HCT116 (cell line): ENCODE results near the gene TRABD. TPM values are rescaled to one million over a fixed set of nuclear protein-coding genes. Genes with fewer than 3 reads are reported as not detected.

Experiments used
- ATAC-seq: fragments of 200-7000 bp; cut with Tn5 transposase; 2 replicates; pipeline ENCODE4 v1.9.1; 2020; ENCODE audit warnings: mild to moderate bottlenecking, moderate library complexity
- BruUV-seq: library from RNA; stranded (reverse); fragments of 400-500 nt; replicated peaks from 2 replicates; lab custom pipeline; 2021; lab: Mats Ljungman, UMichigan
- CTCF ChIA-PET: fragments of 300-600 bp; sonication (Branson Sonifier 250); formaldehyde crosslinking; loops from one replicate; lab custom pipeline; 2021; ENCODE audit warnings: antibody characterized with exemption; lab: Charles Lee
- POLR2A ChIA-PET: fragments of 300-600, 350-600 bp; sonication (Branson Sonifier 250); formaldehyde crosslinking; loops from one replicate; lab custom pipeline; 2021; ENCODE audit warnings: antibody characterized with exemption; lab: Charles Lee
- RAD21 ChIA-PET, 2 experiments: fragments of 300-600 bp; sonication (Branson Sonifier 250); formaldehyde crosslinking; loops; one replicate each; lab custom pipeline; 2023; ENCODE audit warnings: low total read pairs in 2 of 2; ENCODE audit not compliant: uncharacterized antibody in 2 of 2, unreplicated experiment in 2 of 2, low non-redundant PET in 1 of 2; lab: Charles Lee
- DNase-seq: peaks from one replicate; pipeline ENCODE4 v3.0.0-alpha.2; 2010; ENCODE audit warnings: low read depth, low spot score
- H2AFZ ChIP-seq: fragments of 200-600 bp; shearing (Covaris generic), sonication (generic); 2 replicates; pipeline ENCODE4 v1.6.1; 2017; ENCODE audit warnings: low read depth, mixed run types, mixed read lengths, antibody characterized with exemption, low read length; ENCODE audit not compliant: poor library complexity, severe bottlenecking
- H3K27ac ChIP-seq: 2 replicates; pipeline ENCODE4 v1.5.1; 2012; ENCODE audit warnings: low read depth, low read length
- H3K27me3 ChIP-seq: fragments of 200-600 bp; sonication (generic); 2 replicates; pipeline ENCODE4 v1.6.1; 2016; ENCODE audit warnings: mixed run types, low read length, mixed read lengths; ENCODE audit not compliant: insufficient read depth
- H3K36me3 ChIP-seq, 2 experiments: fragments of 200-500 bp in 1 of 2; fragments of 200-600 bp in 1 of 2; sonication (Bioruptor generic) in 1 of 2; sonication (generic) in 1 of 2; 2 replicates each; pipeline versions ENCODE4 v1.5.1 to v1.6.1; 2014 to 2016; ENCODE audit warnings: low read length in 2 of 2, inconsistent platforms in 1 of 2, mixed read lengths in 1 of 2, mixed run types in 1 of 2; ENCODE audit not compliant: insufficient read depth in 2 of 2, control insufficient read depth in 1 of 2
- H3K4me1 ChIP-seq, 2 experiments: fragments of 200-600 bp in 1 of 2; sonication (generic) in 1 of 2; 2 replicates each; pipeline versions ENCODE4 v1.5.1 to v1.6.1; 2012 to 2017; ENCODE audit warnings: low read length in 2 of 2, inconsistent platforms in 1 of 2, mild to moderate bottlenecking in 1 of 2, mixed read lengths in 1 of 2, mixed run types in 1 of 2, moderate library complexity in 1 of 2; ENCODE audit not compliant: insufficient read depth in 2 of 2, control insufficient read depth in 1 of 2
- H3K4me2 ChIP-seq: fragments of 200-600 bp; sonication (generic); 2 replicates; pipeline ENCODE4 v1.6.1; 2017; ENCODE audit warnings: mixed run types, low read length, mixed read lengths
- H3K4me3 ChIP-seq, 2 experiments: fragments of 200-600 bp in 1 of 2; sonication (generic) in 1 of 2; replicated peaks in 1 of 2; 2 replicates each; pipeline ENCODE4 v1.5.1; 2011 to 2016; ENCODE audit warnings: low read length in 2 of 2, control low read depth in 1 of 2, low read depth in 1 of 2, mild to moderate bottlenecking in 1 of 2, mixed read lengths in 1 of 2, mixed run types in 1 of 2
- H3K79me2 ChIP-seq: fragments of 200-600 bp; sonication (generic); 2 replicates; pipeline ENCODE4 v1.6.1; 2017; ENCODE audit warnings: mild to moderate bottlenecking, mixed run types, low read length, moderate library complexity, mixed read lengths; ENCODE audit not compliant: insufficient read depth
- H3K9ac ChIP-seq: fragments of 200-600 bp; sonication (generic); 2 replicates; pipeline ENCODE4 v1.6.1; 2016; ENCODE audit warnings: low read length, mixed read lengths
- H3K9me2 ChIP-seq: fragments of 200-600 bp; sonication (generic), shearing (Covaris generic); 2 replicates; pipeline ENCODE4 v1.6.1; 2017; ENCODE audit warnings: mixed run types, mild to moderate bottlenecking, moderate library complexity; ENCODE audit not compliant: insufficient read depth
- H3K9me3 ChIP-seq, 2 experiments: fragments of 200-500 bp in 1 of 2; fragments of 200-600 bp in 1 of 2; sonication (Bioruptor generic) in 1 of 2; sonication (generic) in 1 of 2; 2 replicates each; pipeline ENCODE4 v1.6.1; 2014 to 2017; ENCODE audit warnings: low read length in 2 of 2, mixed read lengths in 2 of 2, inconsistent platforms in 1 of 2, low read depth in 1 of 2, mild to moderate bottlenecking in 1 of 2, mixed run types in 1 of 2, moderate library complexity in 1 of 2; ENCODE audit not compliant: control insufficient read depth in 1 of 2, insufficient read depth in 1 of 2
- H4K20me1 ChIP-seq: fragments of 200-600 bp; sonication (generic), shearing (Covaris generic); 2 replicates; pipeline ENCODE4 v1.6.1; 2017; ENCODE audit warnings: mixed run types, mild to moderate bottlenecking, moderate library complexity; ENCODE audit not compliant: insufficient read depth
- ATF3 ChIP-seq: IDR thresholded peaks from 2 replicates; pipeline ENCODE4 v1.6.1; 2012
- CEBPB ChIP-seq: IDR thresholded peaks from 2 replicates; pipeline ENCODE4 v1.6.1; 2012; ENCODE audit warnings: low read depth
- EGR1 ChIP-seq: IDR thresholded peaks from 2 replicates; pipeline ENCODE4 v1.6.1; 2012; ENCODE audit warnings: low read depth
- ELF1 ChIP-seq: IDR thresholded peaks from 2 replicates; pipeline ENCODE4 v1.6.1; 2012; ENCODE audit warnings: low read depth, borderline replicate concordance
- EZH2 ChIP-seq: fragments of 200-600 bp; sonication (generic); IDR thresholded peaks from 2 replicates; pipeline ENCODE4 v1.6.1; 2017; ENCODE audit warnings: antibody characterized with exemption, mixed run types
- EZH2phosphoT487 ChIP-seq: fragments of 200-600 bp; IDR thresholded peaks from 2 replicates; pipeline ENCODE4 v1.6.1; 2018; ENCODE audit warnings: antibody characterized with exemption, borderline replicate concordance
- MAX ChIP-seq: IDR thresholded peaks from 2 replicates; pipeline ENCODE4 v1.6.1; 2012
- SIN3A ChIP-seq: IDR thresholded peaks from 2 replicates; pipeline ENCODE4 v1.6.1; 2012; ENCODE audit warnings: low read depth
- SP1 ChIP-seq: IDR thresholded peaks from 2 replicates; pipeline ENCODE4 v1.6.1; 2012; ENCODE audit warnings: low read depth
- YY1 ChIP-seq: IDR thresholded peaks from 2 replicates; pipeline ENCODE4 v1.6.1; 2011; ENCODE audit warnings: low read length, low read depth, moderate library complexity, mild to moderate bottlenecking; ENCODE audit not compliant: insufficient replicate concordance; ENCODE audit errors: extremely low read depth
- ZBTB33 ChIP-seq: IDR thresholded peaks from 2 replicates; pipeline ENCODE4 v1.6.1; 2011; ENCODE audit warnings: mild to moderate bottlenecking, low read length, moderate library complexity; ENCODE audit not compliant: insufficient replicate concordance; ENCODE audit errors: extremely low read depth
- ZFX ChIP-seq: fragments of 450-650 bp; IDR thresholded peaks from 2 replicates; pipeline ENCODE4 v1.6.1; 2017
- ZNF274 ChIP-seq: fragments of 200-500 bp; sonication (Bioruptor generic); IDR thresholded peaks from 2 replicates; pipeline ENCODE4 v1.6.1; 2014; ENCODE audit warnings: mild to moderate bottlenecking, low read depth, low read length, inconsistent platforms
- intact Hi-C: fragments of 100-400 bp; cut with micrococcal nuclease; formaldehyde crosslinking; loops from 2 replicates; pipeline ENCODE4 v1.10.0; 2022
- total RNA-seq: library from RNA; stranded (reverse); gene quantifications from one replicate; pipeline ENCODE4 v1.2.1, GENCODE V29; 2021; ENCODE audit not compliant: unreplicated experiment

The TRABD gene
- total RNA-seq, 1 experiment from 2014 or later: 90.3 TPM

- ChIA-PET CTCF (no interaction called here), POLR2A (no interaction called here), RAD21 (no interaction called here)
- Histone ChIP-seq H3K9me3 (no peaks in the 10 kb centered on the region), H3K4me3 (no peak overlapping the region), H3K9me2 (no peaks in the 10 kb centered on the region), H3K4me1 (peaks cover 6 to 9% of the 10 kb centered on the region in 2 experiments; a peak in 3 of 4 replicates), H3K9ac (no peak overlapping the region), H3K79me2 (no peaks in the 10 kb centered on the region), H2AFZ (no peak overlapping the region), H4K20me1 (no peaks in the 10 kb centered on the region), H3K27me3 (no peaks in the 10 kb centered on the region), H3K36me3 (no peaks in the 10 kb centered on the region), H3K4me2 (no peak overlapping the region), H3K27ac (no peak overlapping the region)
- TF ChIP-seq YY1 (no peak), CEBPB (no peak), MAX (no peak), EZH2phosphoT487 (no peak), SIN3A (no peak), ATF3 (no peak), EGR1 (no peak), ZNF274 (no peak), ZBTB33 (no peak), SP1 (no peak), ZFX (no peak), EZH2 (no peak), ELF1 (no peak)
- intact Hi-C loops: no loop called here
- DNase-seq (no peak), ATAC-seq (no peak)
- no TSS peak for BruUV-seq
Observed at GRCh38 chr22:50178871-50179869, 6.5 kb upstream of the TRABD start.
